GM12875 (cell line): ENCODE results near the gene DCXR.

Experiments
- H3K4me3 ChIP-seq: one replicate; pipeline ENCODE4 v1.5.1; 2011; ENCODE audit warnings: low read depth, low read length, control low read depth
- TF ChIP-seq, protein P1 (sequence below): IDR thresholded peaks from 2 replicates; pipeline ENCODE4 v1.5.1; 2011; ENCODE audit warnings: low read depth, mild to moderate bottlenecking, control low read depth, inconsistent platforms, low read length, moderate library complexity, borderline replicate concordance; ENCODE audit not compliant: insufficient read depth

The DCXR gene

GRCh38 chr17:82029990-82030469 lies 7.5 kb downstream of the DCXR start:
- TF ChIP-seq, protein P1, sequence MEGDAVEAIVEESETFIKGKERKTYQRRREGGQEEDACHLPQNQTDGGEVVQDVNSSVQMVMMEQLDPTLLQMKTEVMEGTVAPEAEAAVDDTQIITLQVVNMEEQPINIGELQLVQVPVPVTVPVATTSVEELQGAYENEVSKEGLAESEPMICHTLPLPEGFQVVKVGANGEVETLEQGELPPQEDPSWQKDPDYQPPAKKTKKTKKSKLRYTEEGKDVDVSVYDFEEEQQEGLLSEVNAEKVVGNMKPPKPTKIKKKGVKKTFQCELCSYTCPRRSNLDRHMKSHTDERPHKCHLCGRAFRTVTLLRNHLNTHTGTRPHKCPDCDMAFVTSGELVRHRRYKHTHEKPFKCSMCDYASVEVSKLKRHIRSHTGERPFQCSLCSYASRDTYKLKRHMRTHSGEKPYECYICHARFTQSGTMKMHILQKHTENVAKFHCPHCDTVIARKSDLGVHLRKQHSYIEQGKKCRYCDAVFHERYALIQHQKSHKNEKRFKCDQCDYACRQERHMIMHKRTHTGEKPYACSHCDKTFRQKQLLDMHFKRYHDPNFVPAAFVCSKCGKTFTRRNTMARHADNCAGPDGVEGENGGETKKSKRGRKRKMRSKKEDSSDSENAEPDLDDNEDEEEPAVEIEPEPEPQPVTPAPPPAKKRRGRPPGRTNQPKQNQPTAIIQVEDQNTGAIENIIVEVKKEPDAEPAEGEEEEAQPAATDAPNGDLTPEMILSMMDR, result no peak
- no peak overlapping the region for H3K4me3 ChIP-seq

GRCh38 chr17:82029391-82029790 lies 8.1 kb downstream of the DCXR start:
- TF ChIP-seq, protein P1, result no peak
- no peak overlapping the region for H3K4me3 ChIP-seq

GRCh38 chr17:82028966-82029365 lies 8.5 kb downstream of the DCXR start:
- TF ChIP-seq, protein P1, result no peak
- H3K4me3 ChIP-seq, result no peak overlapping the region

GRCh38 chr17:82028246-82028645 lies 9.3 kb downstream of the DCXR start:
- no peak overlapping the region for H3K4me3 ChIP-seq
- TF ChIP-seq, protein P1, result no peak

DNA sequence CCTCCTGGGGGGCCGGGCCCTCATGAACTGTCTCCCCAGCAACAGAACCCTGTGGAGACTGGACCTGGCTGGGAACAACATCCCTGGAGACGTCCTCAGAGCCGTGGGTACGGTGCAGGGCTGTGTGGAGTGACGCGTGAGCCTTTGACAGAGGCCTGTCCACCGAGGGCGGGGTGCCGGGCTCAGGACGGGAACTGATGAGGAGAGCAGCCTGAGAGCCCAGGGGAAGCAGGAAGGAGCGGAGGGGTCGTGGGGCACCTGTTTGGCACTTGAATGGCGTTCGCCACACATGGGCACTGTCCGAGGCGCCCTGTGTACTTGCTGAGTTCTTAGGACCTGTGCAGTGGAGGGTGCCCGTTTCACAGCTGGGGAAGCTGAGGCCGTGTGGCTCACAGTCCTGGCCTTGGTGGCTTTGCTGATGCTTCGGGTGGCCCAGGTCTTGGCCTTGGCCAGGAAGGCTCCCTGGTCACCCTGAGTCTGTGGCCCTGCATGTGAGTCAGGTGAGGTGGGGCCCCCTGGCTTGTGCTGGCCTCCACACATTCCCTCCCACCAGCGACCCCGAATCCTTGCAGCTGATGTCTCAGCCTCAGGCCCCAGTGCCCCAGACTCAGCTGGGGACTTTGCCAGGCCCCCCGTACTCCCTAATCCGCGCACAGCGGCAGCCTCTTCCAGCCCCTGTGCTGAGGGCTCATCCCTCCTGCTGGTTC lies 11.9 kb downstream of the DCXR start:
- TF ChIP-seq, protein P1, result no peak
- no peak overlapping the region for H3K4me3 ChIP-seq

DNA sequence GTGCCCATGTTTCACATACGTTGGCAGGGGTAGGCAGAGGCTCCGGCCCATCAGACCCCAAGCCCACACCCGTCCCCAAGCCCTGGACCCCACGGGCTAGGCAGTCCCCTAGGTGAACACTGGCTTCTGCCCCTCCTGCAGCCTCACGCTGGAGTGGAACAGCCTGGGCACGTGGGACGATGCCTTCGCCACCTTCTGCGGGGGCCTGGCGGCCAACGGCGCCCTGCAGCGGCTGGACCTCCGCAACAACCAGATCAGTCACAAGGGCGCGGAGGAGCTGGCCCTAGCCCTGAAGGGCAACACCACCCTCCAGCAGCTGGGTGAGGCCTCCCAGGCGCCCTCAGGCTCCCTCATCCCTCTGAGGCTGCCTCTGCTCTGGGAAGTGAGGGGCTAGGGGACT lies 12.6 kb downstream of the DCXR start:
- TF ChIP-seq, protein P1, result no peak

GRCh38 chr17:82023447-82024241 lies 13.9 kb downstream of the DCXR start:
- peak overlapping the region; percentile 80 for H3K4me3 ChIP-seq
- TF ChIP-seq, protein P1, result no peak

More for the DNA sequence above, 12.6 kb downstream of the DCXR start:
- H3K4me3 ChIP-seq, result no peak overlapping the region
